Peyer's patch (tissue), 4 donors: ENCODE data around the gene POLR2C. TPM values are rescaled to one million over a fixed set of nuclear protein-coding genes. Genes with fewer than 3 reads are reported as not detected.

ENCODE experiments used
- DNase-seq, 3 donors: peaks; one replicate each; pipeline ENCODE4 v3.0.0-alpha.2; 2017 to 2019
- H3K27ac ChIP-seq, 4 donors: fragments of 200-600 bp; sonication (generic); one replicate each; pipeline ENCODE4 v1.5.1; 2016 to 2019
- H3K27me3 ChIP-seq, 2 donors: fragments of 200-600 bp; sonication (generic); one replicate each; pipeline ENCODE4 v1.5.1; 2019
- H3K36me3 ChIP-seq, 3 donors: fragments of 200-600 bp; sonication (generic); one replicate each; pipeline ENCODE4 v1.5.1; 2016 to 2019
- H3K4me1 ChIP-seq, 4 donors: fragments of 200-600 bp; sonication (generic); one replicate each; pipeline ENCODE4 v1.5.1; 2016 to 2019
- H3K4me3 ChIP-seq, 4 donors: fragments of 200-600 bp; sonication (generic); 1 replicate in 3 of 4; 2 replicates in 1 of 4; pipeline ENCODE4 v1.5.1; 2016 to 2019; ENCODE audit warnings: mild to moderate bottlenecking in 1 of 4
- H3K9me3 ChIP-seq, 4 donors: fragments of 200-600 bp; sonication (generic); one replicate each; pipeline ENCODE4 v1.5.1; 2016 to 2019; ENCODE audit warnings: mild to moderate bottlenecking in 1 of 4
- CTCF ChIP-seq, 6 experiments: fragments of 450-650 bp in 4 of 6; fragments of 200-600 bp in 2 of 6; sonication (generic) in 1 of 6; IDR thresholded peaks; one replicate each; pipeline ENCODE4 v1.5.1; 2017 to 2019; ENCODE audit warnings: antibody characterized with exemption in 6 of 6, mild to moderate bottlenecking in 3 of 6, moderate library complexity in 1 of 6
- POLR2A ChIP-seq, 2 donors: fragments of 450-650 bp; IDR thresholded peaks; one replicate each; pipeline ENCODE4 v1.5.1; 2017; ENCODE audit warnings: antibody characterized with exemption in 2 of 2, mild to moderate bottlenecking in 2 of 2, moderate library complexity in 2 of 2
- total RNA-seq, 4 donors: library from RNA; depleted of rRNA; stranded (reverse); fragments of >200 nt; gene quantifications; one replicate each; pipeline ENCODE4 v1.1.0, GENCODE V29; 2016

Gene POLR2C
- total RNA-seq, 4 donors from 2014 or later = 68.0 to 113 (median 84.8) TPM

GRCh38 chr16:57517397-57518367 lies 55.2 kb downstream of the POLR2C start:
- Histone ChIP-seq H3K9me3 (no peaks in the 10 kb centered on the region), H3K27ac (no peak overlapping the region), H3K36me3 (peaks cover 0 to 3% (median 0%) of the 10 kb centered on the region in 3 donors), H3K27me3 (no peaks in the 10 kb centered on the region), H3K4me1 (peaks cover 0 to 9% (median 0%) of the 10 kb centered on the region in 4 donors), H3K4me3 (no peak overlapping the region)
- no peak for TF ChIP-seq CTCF (IDR thresholded peaks at IDR 0.05)
- no peak for TF ChIP-seq POLR2A (IDR thresholded peaks at IDR 0.05)
- DNase-seq = no peak

DNA sequence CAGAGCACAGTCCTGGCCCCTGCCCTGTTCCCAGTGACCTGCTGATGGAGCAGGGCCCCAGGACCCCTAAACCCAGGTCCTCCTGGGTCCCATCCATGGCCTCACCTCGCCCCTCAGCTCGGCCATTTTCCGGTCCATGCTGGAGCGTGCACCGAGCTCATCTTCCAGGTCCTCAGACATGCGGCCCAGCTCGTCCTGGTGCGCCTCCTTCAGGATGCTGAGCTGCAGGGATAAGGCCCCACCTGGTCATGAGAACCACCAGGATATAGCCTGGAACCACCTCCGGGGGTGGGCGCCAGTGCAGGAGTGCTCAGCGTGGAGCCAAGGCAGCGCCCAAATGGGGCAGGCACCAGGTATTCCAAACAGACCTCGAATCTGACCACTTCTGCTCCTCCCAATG lies 56.0 kb downstream of the POLR2C start:
- peaks cover 0 to 2% (median 0%) of the 10 kb centered on the region in 4 donors for H3K4me1 ChIP-seq
- no peak overlapping the region for H3K27ac ChIP-seq
- peaks cover 0 to 3% (median 0%) of the 10 kb centered on the region in 3 donors for H3K36me3 ChIP-seq

DNA sequence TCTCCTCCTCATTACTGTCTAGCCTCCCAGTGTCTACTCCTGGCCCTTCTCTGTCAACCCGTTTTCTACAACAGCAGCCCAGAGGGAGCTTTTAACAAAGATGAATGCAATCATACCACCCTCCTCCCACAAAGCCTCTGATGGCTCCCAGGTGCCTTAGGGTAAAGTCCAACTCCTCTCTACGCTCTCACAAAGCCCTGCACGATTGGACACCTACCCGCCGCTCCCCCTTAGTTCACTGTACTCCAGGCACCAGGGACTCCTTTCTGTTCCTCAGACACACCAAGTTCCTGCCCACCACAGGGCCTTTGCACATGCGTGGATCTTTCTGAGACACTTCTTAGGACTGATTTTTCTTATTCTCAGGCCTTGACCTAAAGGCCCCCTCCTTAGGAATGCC lies 56.4 kb downstream of the POLR2C start:
- DNase-seq = no peak
- no peaks in the 10 kb centered on the region for H3K4me1 ChIP-seq

More for the DNA sequence above, 56.0 kb downstream of the POLR2C start:
- Histone ChIP-seq H3K27me3 (no peaks in the 10 kb centered on the region), H3K9me3 (no peaks in the 10 kb centered on the region), H3K4me3 (no peak overlapping the region)
- no peak for TF ChIP-seq POLR2A (IDR thresholded peaks at IDR 0.05)
- TF ChIP-seq CTCF (IDR thresholded peaks at IDR 0.05) = no peak
- no peak for DNase-seq

DNA sequence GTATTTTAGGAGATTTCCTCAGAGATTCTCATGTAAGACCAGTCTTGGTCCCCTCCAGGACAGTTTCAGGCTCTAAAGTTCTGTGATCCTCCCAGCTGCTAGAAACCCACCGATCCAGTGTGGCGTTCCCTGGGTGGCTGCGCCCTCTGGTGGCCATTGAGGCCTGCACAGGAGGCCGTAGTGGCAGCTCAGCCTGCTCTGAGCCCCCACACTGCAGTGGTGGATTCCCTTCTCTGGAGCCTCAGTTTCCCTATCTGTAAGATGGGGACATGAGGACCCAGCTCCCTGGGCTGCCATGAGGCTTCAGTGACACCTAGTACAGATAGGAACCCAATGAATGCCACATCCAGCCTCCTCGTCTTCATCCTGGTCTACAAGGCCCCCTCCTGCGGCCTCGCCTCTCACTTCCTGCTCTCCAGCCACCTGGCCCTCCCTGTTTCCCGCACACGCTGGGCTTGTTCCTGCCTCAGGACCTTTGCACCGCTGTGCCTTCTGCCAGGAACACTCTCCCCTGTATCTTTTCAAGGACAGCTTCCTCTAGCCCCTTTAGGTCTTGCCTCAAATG lies 57.4 kb downstream of the POLR2C start:
- Histone ChIP-seq H3K27me3 (no peaks in the 10 kb centered on the region), H3K4me1 (no peaks in the 10 kb centered on the region), H3K9me3 (no peaks in the 10 kb centered on the region), H3K4me3 (no peak overlapping the region), H3K27ac (no peak overlapping the region), H3K36me3 (peaks cover 0 to 3% (median 0%) of the 10 kb centered on the region in 3 donors)
- TF ChIP-seq POLR2A (IDR thresholded peaks at IDR 0.05) (no peak), CTCF (IDR thresholded peaks at IDR 0.05) (peak; percentile 77 to 96 (median 93))
- peak; percentile 78 to 91 (median 85) for DNase-seq

More for the DNA sequence above, 56.4 kb downstream of the POLR2C start:
- no peaks in the 10 kb centered on the region for H3K9me3 ChIP-seq
- H3K36me3 ChIP-seq = peaks cover 0 to 3% (median 0%) of the 10 kb centered on the region in 3 donors
- no peaks in the 10 kb centered on the region for H3K27me3 ChIP-seq
- no peak overlapping the region for H3K27ac ChIP-seq
- H3K4me3 ChIP-seq = no peak overlapping the region
- TF ChIP-seq POLR2A (IDR thresholded peaks at IDR 0.05) (no peak), CTCF (IDR thresholded peaks at IDR 0.05) (no peak)

Other genes with a start within 250 kb of the POLR2C start
- gene ARL2BP, start 217.4 kb upstream of the POLR2C start, total RNA-seq = 10 to 100 TPM; 25.2 to 55.3 (median 31.5) TPM
- 100 to 1,000 TPM in 3 of 4 donors, 1 to 10 TPM in 1; 1.7 to 152 (median 126) TPM for gene PLLP, start 178.0 kb upstream of the POLR2C start, total RNA-seq
- gene CCL22, start 103.9 kb upstream of the POLR2C start, total RNA-seq = 1 to 10 TPM in 1 of 4 donors, under 1 TPM in 1, not detected in 2; 0.40 to 3.3 TPM
- 1 to 10 TPM; 1.7 to 2.3 (median 2.1) TPM for gene CX3CL1, start 90.2 kb upstream of the POLR2C start, total RNA-seq
- gene CCL17, start 57.9 kb upstream of the POLR2C start, total RNA-seq = not detected
- 10 to 100 TPM; 37.7 to 65.5 (median 46.2) TPM for gene CIAPIN1, start 15.3 kb upstream of the POLR2C start, total RNA-seq
- 100 to 1,000 TPM in 3 of 4 donors, 10 to 100 TPM in 1; 87.5 to 154 (median 122) TPM for gene COQ9, start 15.2 kb upstream of the POLR2C start, total RNA-seq
- gene DOK4, start 23.8 kb downstream of the POLR2C start, total RNA-seq = 100 to 1,000 TPM in 3 of 4 donors, 10 to 100 TPM in 1; 81.7 to 209 (median 189) TPM
- gene CCDC102A, start 73.9 kb downstream of the POLR2C start, total RNA-seq = 10 to 100 TPM in 1 of 4 donors, 1 to 10 TPM in 3; 1.7 to 10.7 (median 2.5) TPM
- gene ADGRG5, start 80.0 kb downstream of the POLR2C start, total RNA-seq = 10 to 100 TPM in 1 of 4 donors, 1 to 10 TPM in 3; 3.0 to 30.5 (median 4.3) TPM
- 10 to 100 TPM; 12.8 to 50.3 (median 34.7) TPM for gene ADGRG1, start 166.0 kb downstream of the POLR2C start, total RNA-seq
- gene ADGRG3, start 205.6 kb downstream of the POLR2C start, total RNA-seq = 1 to 10 TPM in 3 of 4 donors, under 1 TPM in 1; 0.47 to 4.1 (median 1.9) TPM
- not detected for gene DRC7, start 232.1 kb downstream of the POLR2C start, total RNA-seq